NCI-H2107 (cell line): ENCODE results near the gene GPALPP1.
"Not testable (repeated sequence)": the region's sequence is repeated elsewhere in the genome, so short reads cannot be mapped to it uniquely, and the experiment has no call there.

ENCODE experiments used
- DNase-seq: peaks from one replicate; lab custom pipeline; 2025; lab: John Stamatoyannopoulos, UW

The GPALPP1 gene

GRCh38 chr13:45007225-45007624, 17.9 kb downstream of the GPALPP1 start:
- no peak for DNase-seq

GRCh38 chr13:45007823-45008222, 18.5 kb downstream of the GPALPP1 start:
- no peak for DNase-seq

- DNase-seq, result no peak
Observed at GRCh38 chr13:45011198-45011597, 21.9 kb downstream of the GPALPP1 start.

DNA sequence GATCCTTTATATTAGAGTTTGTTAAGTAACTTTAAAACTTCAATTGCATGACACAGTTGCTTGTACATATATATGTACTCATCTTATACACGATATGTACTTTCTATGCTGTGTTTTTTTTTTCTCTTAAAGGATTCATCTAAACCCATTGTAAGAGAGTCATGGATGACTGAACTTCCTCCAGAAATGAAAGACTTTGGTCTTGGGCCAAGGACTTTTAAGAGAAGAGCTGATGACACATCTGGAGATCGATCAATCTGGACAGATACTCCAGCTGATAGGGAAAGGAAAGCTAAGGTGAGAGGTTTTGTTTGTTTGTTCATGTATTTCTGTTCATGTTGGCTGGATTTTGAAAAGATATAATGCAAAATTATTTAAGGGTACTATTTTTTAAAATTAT, 26.0 kb downstream of the GPALPP1 start:
- no peak for DNase-seq

DNA sequence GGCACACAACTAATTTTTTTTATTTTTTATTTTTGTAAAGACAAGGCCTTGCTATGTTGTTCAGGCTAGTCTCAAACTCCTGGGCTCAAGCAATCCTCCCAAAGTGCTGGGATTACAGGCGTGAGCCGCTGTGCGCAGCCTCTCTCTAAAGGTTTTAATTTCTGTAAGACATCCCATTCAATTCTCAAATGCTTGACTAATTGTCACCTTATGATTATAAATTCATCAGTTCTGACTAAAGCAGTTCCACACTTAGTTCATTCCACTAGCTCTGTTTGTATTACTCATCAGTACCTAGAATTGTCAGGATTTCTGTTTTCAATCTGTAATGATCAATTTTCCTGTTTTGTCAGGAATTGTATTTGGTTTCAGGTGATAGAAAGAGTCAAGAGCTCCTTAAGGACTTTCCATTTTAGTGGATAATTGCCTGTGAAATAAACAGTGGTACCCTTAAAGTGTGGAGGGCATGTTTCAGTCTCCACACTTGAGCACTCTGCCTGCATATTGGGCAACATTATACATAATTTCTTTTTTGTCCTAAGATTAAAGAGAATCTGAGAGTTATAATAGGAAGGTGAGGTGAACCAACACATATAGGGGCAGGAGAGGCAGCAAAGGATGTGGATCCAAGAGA, 27.6 kb downstream of the GPALPP1 start:
- no peak for DNase-seq

DNA sequence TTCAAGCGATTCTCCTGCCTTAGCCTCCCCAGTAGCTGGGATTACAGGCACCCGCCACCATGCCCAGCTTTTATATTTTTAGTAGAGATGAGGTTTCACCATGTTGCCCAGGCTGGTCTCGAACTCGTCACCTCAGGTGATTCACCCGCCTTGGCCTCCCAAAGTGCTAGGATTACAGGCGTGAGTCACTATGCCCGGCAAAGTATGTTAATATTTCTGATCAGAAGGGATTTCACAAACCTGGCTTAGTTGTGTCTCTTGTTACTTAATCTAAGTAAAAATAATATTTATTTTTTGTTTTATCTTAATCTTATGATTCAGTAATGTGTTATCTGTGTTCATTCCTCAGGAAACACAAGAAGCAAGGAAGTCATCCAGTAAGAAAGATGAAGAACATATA, 30.6 kb downstream of the GPALPP1 start:
- not testable (repeated sequence) for DNase-seq

DNA sequence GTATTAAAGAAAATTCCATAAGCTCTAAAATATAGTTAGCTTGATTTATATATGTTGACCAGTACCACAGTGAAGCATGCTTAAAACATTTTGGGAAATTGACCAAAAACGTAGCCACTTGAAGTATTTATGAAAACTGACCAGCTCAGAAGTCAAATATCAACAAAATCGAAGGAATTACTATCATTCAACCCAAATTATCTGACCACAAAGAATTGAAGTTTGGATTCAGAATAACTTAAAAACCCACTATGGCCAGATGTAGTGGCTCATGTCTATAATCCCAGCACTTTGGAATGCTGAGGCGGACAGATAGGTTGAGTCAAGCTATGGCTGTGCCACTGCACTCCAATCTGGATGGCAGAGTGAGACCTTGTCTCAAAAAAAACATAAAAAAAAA, 31.9 kb downstream of the GPALPP1 start:
- no peak for DNase-seq

GRCh38 chr13:45024847-45025246, 35.5 kb downstream of the GPALPP1 start:
- DNase-seq, result no peak

DNA sequence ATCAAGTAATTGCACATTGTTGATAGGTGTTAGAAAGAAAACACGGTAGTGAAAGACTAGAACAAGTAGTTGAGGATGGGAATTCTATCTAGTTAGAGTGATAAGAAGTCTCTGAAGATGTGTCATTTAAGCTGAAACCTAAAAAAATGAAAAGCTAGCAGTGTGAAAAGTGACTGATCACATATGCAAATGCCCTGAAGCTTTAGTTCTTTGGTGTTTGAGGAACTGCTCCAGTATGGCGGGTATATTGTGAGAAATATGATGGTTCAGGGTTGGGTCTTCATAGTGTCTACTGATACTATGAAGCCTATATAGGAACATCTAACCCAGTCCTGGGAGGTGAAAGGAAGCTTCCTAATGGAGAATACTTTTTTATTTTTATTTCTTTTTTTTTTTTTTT, 45.0 kb downstream of the GPALPP1 start:
- DNase-seq, result no peak

GRCh38 chr13:45036206-45036605, 46.9 kb downstream of the GPALPP1 start:
- no peak for DNase-seq

DNA sequence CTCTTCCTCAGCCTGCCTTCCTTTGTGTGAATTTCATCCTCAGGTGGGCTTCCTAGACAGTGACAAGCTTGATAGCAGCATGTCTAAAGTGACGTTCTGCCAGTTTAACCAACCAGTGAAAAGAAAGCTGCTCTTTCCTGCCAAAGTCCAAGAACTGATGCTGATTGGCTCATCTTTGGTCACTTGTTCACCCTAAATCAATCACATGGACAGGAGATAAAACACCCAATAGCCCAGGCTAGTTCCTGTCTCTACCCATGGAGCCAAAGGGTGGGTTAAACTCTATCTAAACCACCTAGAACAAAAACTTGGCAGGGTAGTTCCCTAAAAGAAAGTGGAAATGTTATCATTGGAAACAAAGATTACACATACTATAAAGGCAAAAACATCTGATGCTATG, 50.8 kb downstream of the GPALPP1 start:
- no peak for DNase-seq

GRCh38 chr13:45040622-45041021, 51.3 kb downstream of the GPALPP1 start:
- DNase-seq, result no peak

DNA sequence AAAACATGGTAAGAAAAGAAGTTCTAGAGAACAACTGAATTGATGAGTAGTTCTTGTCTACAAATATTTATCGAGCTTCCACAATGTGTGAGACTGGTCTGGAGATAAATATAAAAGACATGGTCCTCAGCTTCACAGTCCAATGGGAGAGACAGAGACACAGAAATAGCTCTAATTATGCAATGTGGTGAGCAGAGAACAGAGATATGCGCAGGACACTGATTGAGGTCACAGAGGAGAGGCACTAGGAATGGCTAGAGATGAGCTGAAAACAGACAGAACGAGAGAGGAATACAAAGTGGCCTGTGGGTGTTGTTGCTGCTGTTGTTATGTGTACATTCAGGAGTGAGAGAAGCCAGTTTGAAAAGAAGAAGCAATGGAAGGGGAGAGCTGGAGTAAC, 53.2 kb downstream of the GPALPP1 start:
- no peak for DNase-seq

- DNase-seq, result no peak
Observed at GRCh38 chr13:45046445-45046844, 57.1 kb downstream of the GPALPP1 start.

GRCh38 chr13:45047394-45048310, 58.3 kb downstream of the GPALPP1 start:
- DNase-seq, result peak; percentile 35

- DNase-seq, result no peak
Observed at GRCh38 chr13:45048890-45049407, 59.6 kb downstream of the GPALPP1 start.

- DNase-seq, result no peak
Observed at GRCh38 chr13:45049478-45049877, 60.1 kb downstream of the GPALPP1 start.

DNA sequence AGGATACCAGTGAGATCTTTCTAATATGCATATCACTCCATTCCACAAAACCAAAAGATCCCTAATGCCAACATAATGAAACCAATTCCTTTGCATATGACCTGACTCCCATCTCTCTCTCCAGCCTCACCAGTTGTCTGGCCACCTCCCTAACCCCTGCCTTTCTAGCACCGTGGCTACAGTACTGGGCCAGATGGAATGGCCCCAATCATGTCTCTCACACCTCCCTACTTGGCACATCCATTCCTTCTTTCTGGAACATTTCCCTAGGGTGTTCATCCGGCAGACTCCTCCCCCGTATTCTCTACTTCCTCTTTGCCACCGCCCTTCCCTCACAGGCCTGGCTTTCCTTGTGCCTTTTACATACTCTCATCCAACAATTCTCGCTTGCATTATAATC, 62.0 kb downstream of the GPALPP1 start:
- DNase-seq, result no peak

DNA sequence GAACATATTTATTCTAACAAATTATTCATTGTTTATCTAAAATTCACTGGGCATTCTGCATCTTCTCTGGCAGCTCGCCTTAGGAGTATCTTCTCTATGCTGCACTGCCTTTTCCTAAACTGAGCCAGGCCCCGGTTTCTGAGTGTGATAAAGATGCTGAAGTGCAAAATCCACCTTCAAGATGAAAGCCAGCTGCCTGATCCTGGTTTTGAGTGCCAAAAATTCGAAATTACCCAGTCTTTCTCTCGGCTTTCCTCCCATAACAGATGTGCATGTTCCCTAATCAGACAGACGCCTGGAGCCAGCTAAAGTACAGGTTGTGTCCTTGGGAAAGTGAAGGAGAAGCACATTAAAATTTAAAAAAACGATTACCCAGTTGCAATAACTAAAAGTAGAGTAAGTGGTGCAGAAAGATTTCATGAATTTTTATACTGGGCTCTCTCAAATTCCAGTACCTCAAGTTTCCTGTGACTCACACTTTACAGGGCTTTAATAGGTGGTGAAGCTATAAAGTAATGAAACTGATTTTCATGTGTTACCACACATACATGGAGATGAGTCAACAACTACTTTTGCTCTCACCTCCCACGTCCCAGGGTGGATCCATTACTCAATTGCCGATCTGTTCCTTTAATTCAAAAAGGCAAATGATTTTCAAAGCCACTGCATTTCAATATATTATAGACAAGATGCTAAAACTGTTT, 66.0 kb downstream of the GPALPP1 start:
- DNase-seq, result no peak

GRCh38 chr13:45055902-45056648, 66.7 kb downstream of the GPALPP1 start:
- no peak for DNase-seq

- no peak for DNase-seq
Observed at GRCh38 chr13:45060062-45060461, 70.7 kb downstream of the GPALPP1 start.
